ENCODE data around the gene SEMA4C.
"Not testable (repeated sequence)": the region's sequence is repeated elsewhere in the genome, so short reads cannot be mapped to it uniquely, and the experiment has no call there.

The SEMA4C gene

DNA sequence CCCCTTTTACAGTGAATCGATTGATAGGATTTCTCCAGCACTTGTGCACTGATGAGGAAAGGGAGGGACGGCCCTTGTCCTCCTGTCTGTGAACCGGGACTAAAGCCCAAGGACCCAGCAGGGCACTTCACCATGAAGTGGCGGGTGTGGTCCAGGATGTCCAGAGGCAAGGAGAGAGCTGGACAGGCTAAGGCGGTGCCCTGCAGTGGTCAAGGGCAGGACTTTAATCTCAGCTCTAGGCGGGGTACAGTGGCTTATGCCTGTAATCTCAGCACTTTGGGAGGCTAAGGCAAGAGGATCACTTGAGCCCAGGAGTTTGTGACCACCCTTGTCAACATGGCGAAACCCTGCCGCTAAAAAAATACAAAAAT is 28.2 kb upstream of the SEMA4C start:
- no peak for DNase-seq

- no peak for DNase-seq
Observed at GRCh38 chr2:96897491-96898134, 27.7 kb upstream of the SEMA4C start.

GRCh38 chr2:96895746-96896651 is 26.1 kb upstream of the SEMA4C start:
- no peak for DNase-seq

DNA sequence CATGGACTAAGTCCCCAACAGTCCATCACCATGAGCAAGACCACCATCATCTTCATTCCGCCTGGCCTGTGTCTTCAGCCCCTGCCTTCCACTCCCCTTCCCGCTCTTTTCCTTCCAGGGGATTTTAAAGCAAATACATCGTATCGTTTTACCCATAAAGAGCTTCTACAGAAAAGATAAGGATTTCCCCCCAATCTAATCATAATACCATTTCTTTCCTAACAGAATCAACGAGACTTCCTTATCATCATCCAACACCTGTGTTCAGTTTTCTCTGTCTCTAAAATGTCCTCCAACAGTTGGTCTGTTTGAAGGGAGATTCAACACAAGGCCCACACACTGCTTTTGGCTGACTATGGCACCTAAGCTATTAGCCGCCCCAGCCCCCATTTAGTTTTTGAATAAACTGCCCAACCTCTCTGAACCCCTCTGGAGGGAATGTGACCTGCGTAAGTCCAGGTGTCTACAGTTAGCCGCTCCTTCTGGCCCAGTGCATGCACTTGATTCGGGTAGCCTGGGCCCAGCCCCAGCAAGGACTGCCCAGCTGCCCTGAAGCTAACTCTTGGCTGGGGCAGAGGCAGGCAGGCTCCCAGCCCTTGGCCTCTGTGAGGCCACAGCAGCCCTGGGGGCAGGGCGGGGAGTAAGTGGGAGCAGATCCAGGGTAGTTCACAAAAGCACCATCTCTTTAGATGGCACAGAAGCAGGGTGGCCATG is 25.3 kb upstream of the SEMA4C start:
- no peak for DNase-seq

DNA sequence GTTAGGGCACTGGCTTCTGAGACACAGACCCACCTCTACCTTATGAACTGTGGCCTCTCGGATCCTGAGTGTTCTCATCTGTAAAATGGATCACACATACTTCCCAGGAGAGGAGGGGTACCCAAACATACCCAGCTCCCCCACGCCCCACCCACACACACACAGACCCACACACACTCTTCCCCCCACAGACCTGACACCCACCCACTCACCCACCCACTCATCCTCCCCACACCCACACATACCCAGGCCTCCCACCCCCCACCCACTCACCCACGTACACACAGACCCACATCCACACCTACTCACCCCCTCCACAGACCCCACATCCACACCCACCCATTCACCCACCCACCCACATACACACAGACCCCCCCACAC is 24.3 kb upstream of the SEMA4C start:
- DNase-seq, result no peak

GRCh38 chr2:96893289-96894150 is 23.6 kb upstream of the SEMA4C start:
- DNase-seq, result no peak

- no peak for DNase-seq
Observed at GRCh38 chr2:96891591-96892333, 21.9 kb upstream of the SEMA4C start.

DNA sequence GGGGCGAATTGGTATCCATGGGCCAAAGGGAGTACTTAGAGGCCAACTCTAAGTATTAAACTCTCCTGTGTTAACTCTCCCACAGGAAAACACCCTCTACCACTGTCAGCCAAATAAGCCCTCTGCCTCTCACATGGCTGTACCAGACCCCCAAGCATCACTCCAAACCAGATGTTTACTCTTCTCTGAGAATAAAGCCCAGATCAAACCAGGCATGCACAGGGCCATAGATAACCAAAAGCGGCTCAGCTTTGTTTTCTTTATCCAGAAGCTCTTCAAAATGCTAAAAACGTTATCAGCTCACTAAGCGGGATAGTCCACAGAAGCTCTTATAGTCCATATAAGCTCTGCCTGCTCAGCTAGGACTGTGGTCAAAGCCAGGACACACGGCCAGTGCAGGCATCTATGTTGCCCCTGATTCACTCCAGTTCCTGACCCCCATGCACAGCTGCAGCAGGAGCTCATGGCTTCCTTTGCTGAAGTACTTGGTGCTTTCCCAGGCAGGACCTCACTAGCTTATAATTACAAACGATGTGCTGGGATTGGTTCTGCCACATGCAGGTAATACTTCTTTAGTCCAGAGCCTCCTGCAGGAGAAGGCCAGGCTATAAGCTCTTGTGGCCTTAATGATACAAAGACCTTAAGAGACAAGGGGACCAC is 21.0 kb upstream of the SEMA4C start:
- DNase-seq, result no peak

DNA sequence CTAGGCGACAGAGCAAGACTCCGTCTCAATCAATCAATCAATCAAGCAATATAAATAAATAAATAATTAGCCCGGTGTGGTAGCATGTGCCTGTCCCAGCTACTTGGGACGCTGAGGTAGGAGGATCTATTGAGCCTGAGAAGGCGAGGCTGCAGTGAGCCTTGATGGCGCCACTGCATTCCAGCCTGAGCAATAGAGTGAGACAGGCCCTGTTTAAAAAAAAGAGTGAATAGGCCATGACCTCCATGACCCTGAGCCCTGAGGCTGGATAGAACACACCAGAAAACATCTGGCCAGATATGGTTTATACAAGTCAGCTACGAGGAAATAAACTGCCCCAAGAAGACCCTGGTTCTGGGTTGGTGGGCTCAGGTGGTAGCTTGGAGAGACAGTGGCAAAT is 20.4 kb upstream of the SEMA4C start:
- no peak for DNase-seq

GRCh38 chr2:96889502-96889901 is 19.6 kb upstream of the SEMA4C start:
- DNase-seq, result not testable (repeated sequence)

- no peak for DNase-seq
Observed at GRCh38 chr2:96888072-96889011, 18.5 kb upstream of the SEMA4C start.

DNA sequence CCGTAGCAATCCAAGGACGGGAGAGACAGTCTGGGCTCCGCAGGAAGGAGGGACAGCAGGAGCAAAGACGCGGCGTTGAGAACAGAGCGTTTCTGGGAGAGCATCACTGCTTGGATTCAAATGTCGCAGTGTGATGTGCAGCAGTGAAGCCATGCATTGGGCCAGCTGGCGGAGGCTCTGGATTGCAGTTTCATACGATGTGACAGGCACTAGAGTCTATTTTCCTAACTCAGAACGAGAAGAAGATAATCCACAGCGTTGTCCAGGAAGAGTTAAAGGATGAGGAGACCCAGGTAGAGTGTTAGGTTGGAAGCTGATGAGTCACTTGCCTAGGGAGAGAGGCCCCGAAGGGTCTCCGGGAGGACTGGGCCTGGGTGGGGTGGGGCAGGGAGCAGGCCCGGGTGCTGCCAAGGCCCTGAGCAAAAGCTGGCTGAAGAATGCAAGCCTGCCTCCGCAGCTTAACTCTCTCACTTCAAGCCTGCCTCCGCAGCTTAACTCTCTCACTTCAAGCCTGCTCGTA is 17.7 kb upstream of the SEMA4C start:
- DNase-seq, result no peak

DNA sequence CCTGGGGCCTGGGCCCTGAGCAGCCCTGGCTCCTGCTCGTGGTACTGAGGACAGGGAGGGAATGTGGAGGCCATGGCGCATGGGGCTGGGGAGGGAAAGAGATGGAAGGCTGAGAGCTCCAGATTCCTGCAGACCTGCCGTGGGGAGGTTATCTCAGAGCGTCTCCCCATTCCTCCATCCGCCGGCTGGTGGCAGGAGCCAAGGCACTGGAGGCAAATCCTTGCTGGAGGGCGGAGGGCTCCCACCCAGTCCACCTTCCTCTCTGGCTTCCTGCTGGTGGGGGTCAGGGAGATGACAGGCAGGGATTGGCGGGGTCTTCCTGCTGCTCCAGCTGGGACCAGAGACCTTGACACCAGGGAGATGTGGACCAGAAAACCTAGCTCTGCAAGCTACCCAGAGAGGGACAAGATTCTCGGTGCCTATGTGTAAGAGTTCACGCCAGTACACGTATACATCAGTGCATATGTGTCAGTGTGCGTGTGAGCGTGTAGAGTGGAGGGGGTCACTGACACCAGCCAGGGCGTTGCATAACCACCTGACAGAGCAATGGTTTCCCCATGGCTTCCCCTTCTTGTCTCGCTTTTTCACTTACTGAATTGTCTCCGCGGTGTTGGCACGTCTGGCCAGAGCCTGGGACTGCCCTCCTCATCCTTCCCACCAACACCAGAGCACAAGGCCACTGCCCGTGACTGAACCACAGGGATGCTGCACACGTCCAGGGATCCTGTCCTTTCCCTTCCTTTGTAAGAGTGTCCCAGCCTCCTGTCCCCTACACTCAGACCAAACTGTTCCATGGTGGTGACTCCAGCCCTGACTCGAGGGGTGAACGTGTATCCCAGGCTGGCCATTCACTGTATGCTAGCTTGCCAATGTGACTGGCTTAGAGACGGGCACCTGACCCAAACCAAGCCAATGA is 15.8 kb upstream of the SEMA4C start:
- DNase-seq, result no peak

- no peak for DNase-seq
Observed at GRCh38 chr2:96884299-96885094, 14.6 kb upstream of the SEMA4C start.

GRCh38 chr2:96883306-96883705 is 13.4 kb upstream of the SEMA4C start:
- DNase-seq, result no peak

GRCh38 chr2:96882906-96883305 is 13.0 kb upstream of the SEMA4C start:
- no peak for DNase-seq

DNA sequence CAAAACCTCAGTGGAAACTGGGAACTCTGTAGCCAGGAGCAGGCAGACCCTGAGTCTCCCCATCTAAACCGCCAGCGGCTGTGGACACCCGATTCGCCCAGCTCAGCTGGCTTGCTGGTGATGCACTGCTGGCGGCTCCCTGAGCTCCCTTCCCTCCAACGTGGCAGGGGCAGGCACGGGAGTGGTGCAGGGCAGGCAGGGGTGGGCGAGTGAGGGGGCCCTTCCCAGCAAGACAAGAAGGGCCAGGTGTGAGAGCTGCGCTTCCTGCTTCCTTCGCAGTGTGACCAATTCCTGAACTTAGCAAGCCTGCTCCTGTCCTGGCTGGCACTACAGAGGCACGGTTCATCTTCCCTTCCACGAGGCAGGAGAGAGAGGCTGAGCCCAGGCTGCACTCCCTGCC is 12.3 kb upstream of the SEMA4C start:
- DNase-seq, result no peak

All from effector CD4-positive, alpha-beta T cell (primary cell).